ENCODE data around the gene PIGC.
A peak's percentile ranks its signal among the peaks of the same experiment; 100 is the strongest.
"Not testable (repeated sequence)": the region's sequence is repeated elsewhere in the genome, so short reads cannot be mapped to it uniquely, and the experiment has no call there.

Gene PIGC

GRCh38 chr1:172465617-172466016 is 21.7 kb upstream of the PIGC start:
- DNase-seq: no peak

DNA sequence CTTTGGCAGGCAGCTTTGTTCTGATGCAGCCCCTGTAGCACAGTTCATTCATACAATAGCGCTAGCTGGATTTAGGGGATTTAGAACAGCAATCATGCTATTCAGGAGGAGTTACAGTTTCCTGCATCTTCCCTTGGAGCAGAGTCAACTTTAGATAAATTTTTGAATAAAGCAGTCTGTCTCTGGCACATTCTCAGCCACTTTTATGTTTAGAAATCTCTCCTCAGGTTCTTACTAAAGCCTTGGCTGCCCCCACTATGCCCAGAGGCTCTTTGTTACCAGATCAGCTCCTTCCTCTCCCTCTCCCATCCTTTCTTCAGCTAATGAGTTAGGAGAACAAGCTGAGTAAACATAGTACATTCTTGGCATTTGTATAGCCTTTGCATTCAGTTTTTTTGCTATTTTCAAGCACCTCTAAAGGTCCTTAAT is 17.0 kb upstream of the PIGC start:
- no peak for DNase-seq

- DNase-seq: no peak
These were observed 16.3 kb upstream of the PIGC start for GRCh38 chr1:172460177-172460576.

GRCh38 chr1:172457479-172458130 is 13.7 kb upstream of the PIGC start:
- no peak for DNase-seq

DNA sequence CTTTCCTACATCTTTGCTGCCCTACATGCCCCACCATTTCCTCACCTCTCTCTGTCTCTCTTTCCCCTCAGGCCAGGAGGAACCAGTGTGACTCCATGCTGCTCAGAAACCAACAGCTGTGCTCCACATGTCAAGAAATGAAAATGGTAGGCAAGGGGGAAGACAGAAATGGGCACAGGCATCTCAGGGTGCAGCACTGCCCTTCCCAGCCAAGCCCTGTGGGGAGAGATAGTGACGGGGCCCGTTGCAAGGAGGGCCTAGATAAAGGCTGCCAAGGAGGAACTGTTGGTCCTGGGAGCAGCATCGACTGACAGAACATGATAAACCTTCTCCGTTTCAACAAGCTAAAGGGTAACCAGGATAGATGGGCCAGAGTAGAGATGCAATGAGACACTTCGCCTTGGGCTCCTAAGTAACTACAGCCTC is 12.5 kb upstream of the PIGC start:
- DNase-seq: no peak

DNA sequence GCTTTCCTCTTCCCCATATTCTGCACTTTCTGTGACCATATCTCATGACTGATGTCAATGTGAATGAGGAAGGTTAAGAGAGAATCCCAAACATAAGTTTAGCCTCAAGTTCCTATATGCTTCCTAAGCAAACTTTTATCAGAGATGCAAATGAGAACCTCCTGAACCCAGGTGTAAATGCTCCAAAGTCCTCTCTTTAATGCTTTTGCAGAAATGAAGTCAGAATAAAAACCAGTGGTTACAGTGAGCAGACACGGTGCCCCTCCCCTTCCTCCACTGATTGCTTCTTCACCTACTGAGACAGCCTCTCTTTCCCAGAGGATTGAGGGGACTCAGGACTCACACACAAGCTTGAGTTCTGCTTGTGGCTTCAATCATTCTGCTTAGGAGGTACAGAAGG is 11.6 kb upstream of the PIGC start:
- DNase-seq: no peak

DNA sequence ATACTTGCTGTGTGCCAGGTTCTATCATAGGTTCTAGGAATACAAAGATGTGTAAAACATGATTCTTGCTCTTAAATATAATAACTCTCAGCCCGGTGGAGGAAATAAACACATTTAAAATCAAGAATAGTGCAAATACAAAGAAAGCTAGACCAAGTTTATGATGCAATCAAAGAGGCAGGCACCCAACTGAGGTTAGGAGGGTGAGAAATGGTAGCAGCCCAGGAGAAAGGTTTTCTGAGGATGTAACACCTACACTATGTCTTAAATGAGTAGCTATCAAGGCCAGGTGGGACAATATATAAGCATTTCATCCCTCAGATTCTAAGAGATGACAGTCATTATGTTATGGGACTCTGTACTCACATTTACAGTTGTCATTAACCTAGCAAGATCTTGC is 9.7 kb upstream of the PIGC start:
- no peak for DNase-seq

DNA sequence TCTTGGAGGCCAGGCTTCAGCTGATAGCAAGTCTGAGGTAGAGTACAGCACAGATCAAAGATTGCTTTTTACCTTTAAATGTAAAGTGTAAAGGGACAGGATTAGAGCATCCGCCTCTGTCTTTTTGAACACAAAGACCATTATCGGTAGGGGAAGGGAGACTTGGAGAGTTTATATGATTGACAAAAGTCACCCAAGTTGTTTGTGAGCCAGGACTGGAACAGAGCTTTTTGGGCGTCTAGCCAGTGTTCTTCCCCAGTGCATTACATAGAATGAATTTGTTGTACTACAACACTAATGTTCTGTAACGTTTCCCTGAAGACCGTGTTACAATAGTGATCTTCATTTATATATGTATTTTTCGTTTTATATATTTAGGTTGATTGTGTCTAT is 9.3 kb upstream of the PIGC start:
- DNase-seq: no peak

- peak; percentile 93 for DNase-seq
These were observed 8.8 kb upstream of the PIGC start for GRCh38 chr1:172452536-172453152.

DNA sequence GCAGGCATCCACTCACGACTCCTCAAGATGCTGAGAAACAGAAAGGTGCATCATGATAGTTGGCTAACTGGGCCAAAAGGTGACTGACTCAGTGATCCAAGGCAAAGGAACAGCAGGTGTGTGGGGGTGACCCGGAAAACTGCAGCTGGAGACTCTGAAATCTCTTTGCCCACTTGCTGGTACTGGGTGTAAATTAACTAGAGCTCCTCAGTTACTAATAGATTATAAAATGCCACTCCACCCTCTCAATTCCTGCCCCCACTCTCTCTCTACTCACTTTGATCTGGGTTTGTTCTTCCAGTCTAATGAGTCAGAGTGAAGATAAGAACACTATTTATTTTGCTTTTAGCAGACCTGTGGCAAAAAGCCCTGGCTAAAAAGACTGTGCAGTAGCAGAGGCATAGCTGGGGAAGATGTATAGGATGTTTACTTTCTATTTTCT is 7.2 kb upstream of the PIGC start:
- peak; percentile 64 for DNase-seq

DNA sequence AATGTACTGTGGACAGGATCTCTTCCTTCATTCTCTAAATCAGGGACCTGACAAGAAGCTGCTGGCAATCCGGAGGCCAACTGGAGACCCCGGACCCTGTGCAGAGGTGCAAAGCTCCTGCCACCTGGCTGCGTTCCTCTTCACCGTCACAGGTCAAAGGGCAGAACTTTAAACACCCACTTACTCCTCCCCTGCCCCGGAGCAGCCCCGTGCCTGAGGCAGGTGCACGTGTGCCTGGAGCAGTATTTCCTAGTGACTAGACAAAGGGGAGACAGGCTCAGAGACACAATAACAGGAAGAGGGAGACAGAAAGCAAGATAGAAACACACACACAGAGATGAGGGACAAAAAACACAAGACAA is 6.6 kb upstream of the PIGC start:
- DNase-seq: peak; percentile 75

DNA sequence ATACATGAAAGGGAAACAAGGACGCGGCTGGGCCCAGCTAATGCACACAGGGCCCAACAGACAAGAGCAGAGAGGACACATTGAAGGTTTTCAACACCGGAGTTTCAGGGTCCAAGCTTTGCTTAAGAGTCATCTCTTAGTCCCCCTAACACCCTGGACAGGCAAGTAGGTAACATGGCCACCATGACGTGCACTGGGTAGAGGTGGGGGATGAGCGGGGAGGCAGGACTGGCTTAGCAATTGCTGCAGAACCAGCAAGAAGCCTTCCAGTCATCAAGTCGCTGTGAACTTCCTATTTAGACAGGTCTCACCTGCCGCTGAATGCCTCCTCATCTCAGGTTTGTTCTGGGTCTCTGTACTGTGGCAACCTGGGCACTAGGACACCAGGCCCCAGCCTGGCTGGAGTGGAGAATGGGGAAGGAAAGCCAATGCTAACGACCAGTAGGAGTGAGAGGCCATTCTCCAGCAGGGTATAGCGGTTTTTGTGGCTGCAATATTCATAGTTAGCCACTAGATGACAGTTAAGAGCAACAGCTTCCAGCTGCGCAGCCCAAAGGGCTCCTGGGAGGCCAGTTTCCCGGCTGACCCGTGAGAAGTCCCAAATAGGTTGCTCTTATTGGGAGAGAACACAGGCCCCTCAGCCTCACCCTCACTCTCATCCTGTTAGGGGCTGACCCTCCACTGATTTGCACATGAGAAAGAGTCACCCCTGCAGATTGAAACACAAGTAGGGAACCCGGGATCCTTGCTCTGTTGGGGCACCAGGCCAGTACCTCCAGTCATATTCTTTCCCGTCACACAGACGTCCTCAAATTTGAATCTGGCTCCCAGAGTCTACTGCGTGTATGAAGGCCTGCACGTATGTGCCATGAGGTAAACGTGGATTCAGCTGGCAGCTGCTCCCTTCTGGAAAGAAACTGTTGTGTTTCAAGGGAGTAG is 6.0 kb upstream of the PIGC start:
- peak; percentile 87 for DNase-seq

- peak; percentile 63 for DNase-seq
These were observed 5.2 kb upstream of the PIGC start for GRCh38 chr1:172448995-172449584.

DNA sequence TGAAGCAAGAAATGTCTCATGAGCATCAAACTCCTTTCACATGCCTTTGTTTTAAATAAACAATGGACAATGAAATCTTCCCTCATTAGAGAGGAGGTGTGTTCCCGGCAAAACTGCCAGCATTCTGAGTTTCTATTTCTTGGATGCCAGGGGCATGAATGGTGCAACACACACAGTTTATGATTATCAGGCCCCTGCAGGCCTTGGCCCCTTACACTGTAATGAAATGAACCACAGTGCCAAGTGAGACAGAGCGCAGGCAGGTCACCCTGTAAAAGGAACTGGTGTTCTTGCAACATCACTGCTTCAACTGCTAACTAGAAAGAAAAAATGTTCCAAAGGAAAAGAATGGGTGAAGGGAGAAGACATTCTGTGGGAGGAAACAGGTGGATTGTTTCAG is 3.8 kb upstream of the PIGC start:
- no peak for DNase-seq

DNA sequence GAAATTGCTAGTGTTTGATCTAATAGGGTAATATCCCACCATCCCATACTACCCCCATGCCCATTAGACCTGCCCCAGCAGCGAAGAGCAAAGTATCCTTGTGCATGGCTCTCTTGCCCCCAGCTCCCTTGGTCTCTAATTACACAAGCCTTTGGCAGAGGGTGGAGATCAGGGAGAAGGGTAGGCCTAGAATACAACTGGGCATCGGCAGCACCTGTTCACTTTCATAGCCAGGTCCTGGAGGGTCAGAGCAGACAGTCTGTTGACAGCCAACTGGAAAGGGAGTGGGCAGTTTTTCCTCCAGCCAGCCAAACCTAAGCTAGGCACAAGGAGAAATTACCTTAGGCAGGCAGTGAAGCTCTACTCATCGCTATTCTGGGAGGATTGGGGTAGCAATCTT is 2.7 kb upstream of the PIGC start:
- DNase-seq: no peak

GRCh38 chr1:172442843-172443565 is 865 bp downstream of the PIGC start:
- no peak for DNase-seq

DNA sequence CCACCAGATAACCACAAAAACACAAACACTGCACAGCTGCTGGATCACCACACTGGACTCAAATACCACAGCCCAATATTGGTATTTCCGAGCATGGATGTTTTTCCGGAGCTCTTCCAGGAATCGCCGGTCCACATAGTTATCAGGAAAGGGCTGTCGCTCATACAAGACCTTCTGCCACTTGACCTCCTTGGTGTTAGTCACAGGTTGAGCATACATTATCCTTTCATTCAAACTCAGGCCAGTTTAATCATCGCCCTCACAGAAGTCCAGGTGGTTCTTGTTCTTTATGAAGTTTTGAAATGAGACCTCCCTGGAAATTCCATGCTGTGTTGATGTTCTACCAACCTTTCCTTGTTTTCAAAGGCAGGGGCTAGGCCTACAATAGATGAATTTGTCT is 1.5 kb downstream of the PIGC start:
- no peak for DNase-seq

DNA sequence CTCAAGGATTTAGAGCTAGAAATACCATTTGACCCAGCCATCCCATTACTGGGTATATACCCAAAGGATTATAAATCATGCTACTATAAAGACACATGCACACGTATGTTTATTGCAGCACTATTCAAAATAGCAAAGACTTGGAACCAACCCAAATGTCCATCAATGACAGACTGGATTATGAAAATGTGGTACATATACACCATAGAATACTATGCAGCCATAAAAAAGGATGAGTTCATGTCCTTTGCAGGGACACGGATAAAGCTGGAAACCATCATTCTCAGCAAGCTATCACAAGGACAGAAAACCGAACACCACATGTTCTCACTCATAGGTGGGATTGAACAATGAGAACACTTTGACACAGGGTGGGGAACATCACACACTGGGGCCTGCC is 6.7 kb downstream of the PIGC start:
- DNase-seq: not testable (repeated sequence)

DNA sequence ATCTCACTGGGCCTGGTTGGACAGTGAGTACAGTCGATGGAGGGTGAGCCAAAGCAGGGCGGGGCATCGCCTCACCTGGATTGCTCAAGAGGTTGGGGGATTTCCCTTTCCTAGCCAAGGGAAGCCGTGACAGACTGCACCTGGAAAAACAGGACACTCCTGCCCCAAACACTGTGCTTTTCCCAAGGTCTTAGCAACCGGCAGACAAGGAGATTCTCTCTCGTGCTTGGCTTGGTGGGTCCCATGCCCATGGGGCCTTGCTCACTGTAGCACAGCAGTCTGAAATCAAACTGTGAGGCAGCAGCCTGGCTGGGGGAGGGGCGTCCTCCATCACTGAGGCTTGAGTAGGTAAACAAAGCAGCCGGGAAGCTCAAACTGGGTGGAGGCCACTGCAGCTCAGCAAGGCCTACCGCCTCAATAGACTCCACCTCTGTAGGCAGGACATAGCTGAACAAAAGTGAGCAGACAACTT is 12.1 kb downstream of the PIGC start:
- no peak for DNase-seq

DNA sequence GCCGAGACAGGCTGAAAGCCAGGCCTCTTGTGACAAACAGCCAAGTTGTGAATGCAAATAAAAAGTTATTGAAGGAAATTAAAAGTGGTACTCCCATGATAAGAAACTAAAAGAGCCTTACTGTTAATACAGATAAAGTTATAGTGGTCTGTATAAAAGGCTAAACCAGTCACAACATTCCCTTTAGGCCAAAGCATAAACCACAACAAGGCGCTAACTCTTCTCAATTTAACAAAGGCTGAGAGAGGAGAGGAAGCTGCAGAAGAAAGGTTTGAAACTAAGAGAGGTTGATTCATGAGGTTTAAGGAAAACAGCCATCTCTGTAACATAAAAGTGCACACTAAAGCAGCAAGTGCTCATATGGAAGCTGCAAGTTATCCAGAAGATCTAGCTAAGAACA is 12.7 kb downstream of the PIGC start:
- no peak for DNase-seq

DNA sequence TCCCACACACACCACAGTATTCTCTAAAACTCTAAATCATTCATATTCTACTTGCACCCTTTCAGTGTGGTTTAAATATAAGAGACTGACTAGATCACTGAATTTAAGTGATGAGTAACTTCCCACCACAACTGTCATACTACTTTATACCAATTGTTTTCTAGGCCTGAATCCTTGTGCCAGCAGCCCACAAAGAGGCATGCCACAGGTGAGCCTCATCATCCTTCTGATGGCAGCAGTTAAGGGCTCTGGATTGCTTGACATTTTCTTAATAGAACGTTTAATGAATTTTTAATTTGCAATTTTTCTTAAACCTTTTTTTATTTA is 13.8 kb downstream of the PIGC start:
- no peak for DNase-seq

DNA sequence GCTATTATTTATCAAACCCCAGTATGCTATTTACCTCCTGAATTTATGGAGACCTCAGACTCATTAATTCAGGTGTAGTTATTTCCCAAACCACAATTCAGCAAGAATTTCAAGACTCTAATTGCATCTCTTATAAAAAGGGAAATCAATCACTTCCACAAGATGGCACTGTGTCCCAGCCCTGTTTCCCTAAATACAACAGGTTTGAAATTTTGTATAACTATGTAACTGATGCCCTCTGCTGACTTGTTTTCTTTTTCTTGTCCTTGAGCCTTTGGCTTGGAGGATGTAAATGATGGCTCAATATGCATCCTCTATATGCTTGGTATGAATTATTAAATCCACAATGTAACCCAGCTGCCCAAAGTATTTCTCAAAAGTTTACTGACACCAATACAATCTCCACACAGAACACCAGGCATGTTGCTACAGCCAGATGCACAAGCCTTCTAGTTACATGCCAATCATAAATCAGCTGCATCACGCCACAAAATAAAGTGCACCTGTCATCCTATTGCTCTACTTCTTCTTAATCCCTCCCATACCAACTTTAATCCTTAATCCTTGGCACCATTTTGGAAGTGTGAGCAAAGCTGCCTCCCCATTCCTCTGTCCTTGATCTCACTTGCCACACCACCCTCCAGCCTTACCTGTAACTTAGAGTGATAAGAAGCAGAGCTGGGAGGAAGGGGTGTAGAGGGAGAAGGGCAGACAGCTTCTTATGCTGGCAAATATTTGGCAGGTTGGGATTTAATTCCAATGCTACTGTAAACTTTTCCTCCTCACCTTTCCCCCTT is 14.3 kb downstream of the PIGC start:
- no peak for DNase-seq
